H1 (cell line): ENCODE measurements around the gene HMGA1. TPM values are rescaled to one million over a fixed set of nuclear protein-coding genes. Genes with fewer than 3 reads are reported as not detected.

ENCODE experiments used
- CTCF ChIA-PET: fragments of 300-600 bp; sonication (Branson Sonifier 250); formaldehyde crosslinking; loops from one replicate; lab custom pipeline; 2021; ENCODE audit not compliant: partially characterized antibody; lab: Charles Lee
- POLR2A ChIA-PET: fragments of 300-600 bp; sonication (Branson Sonifier 250); formaldehyde crosslinking; loops from one replicate; lab custom pipeline; 2021; ENCODE audit warnings: inconsistent platforms; ENCODE audit not compliant: partially characterized antibody; lab: Charles Lee
- DNase-seq, 2 experiments: peaks; one replicate each; pipeline versions ENCODE4 v3.0.0 to v3.0.0-alpha.2; 2010 to 2022; ENCODE audit warnings: low spot score in 2 of 2, low read depth in 1 of 2, mixed read lengths in 1 of 2
- FAIRE-seq: peaks from 2 replicates; lab custom pipeline; 2011; peaks lifted over from hg19 to GRCh38; lab: Jason Lieb, UNC
- H2AFZ ChIP-seq: 2 replicates; pipeline ENCODE4 v1.8.1; 2012; ENCODE audit warnings: low read length, inconsistent platforms
- H2AK5ac ChIP-seq: 2 replicates; pipeline ENCODE4 v1.6.1; 2013; ENCODE audit warnings: low read depth, low read length
- H2BK120ac ChIP-seq: replicated peaks from 2 replicates; pipeline ENCODE3; 2013; ENCODE audit warnings: low read depth, low read length, inconsistent platforms
- H2BK12ac ChIP-seq: 2 replicates; pipeline ENCODE4 v1.6.1; 2013; ENCODE audit warnings: low read depth, low read length
- H2BK15ac ChIP-seq: 2 replicates; pipeline ENCODE4 v1.6.1; 2013; ENCODE audit warnings: low read length
- H2BK20ac ChIP-seq: 2 replicates; pipeline ENCODE4 v1.6.1; 2013; ENCODE audit warnings: low read length
- H2BK5ac ChIP-seq: 2 replicates; pipeline ENCODE4 v1.6.1; 2013; ENCODE audit warnings: low read depth, low read length
- H3K14ac ChIP-seq: 2 replicates; pipeline ENCODE4 v1.6.1; 2013; ENCODE audit warnings: inconsistent platforms; ENCODE audit not compliant: insufficient read length
- H3K18ac ChIP-seq: 2 replicates; pipeline ENCODE4 v1.6.1; 2013; ENCODE audit warnings: low read length; ENCODE audit errors: extremely low read depth
- H3K23ac ChIP-seq: 2 replicates; pipeline ENCODE4 v1.6.1; 2013; ENCODE audit warnings: inconsistent platforms; ENCODE audit not compliant: insufficient read length
- H3K23me2 ChIP-seq: 2 replicates; pipeline ENCODE4 v1.6.1; 2013; ENCODE audit warnings: low read depth, low read length
- H3K27ac ChIP-seq: 2 replicates; pipeline ENCODE4 v1.6.1; 2011; ENCODE audit warnings: low read depth, low read length, inconsistent platforms
- H3K27me3 ChIP-seq, 4 experiments: replicated peaks in 1 of 4; 1 replicate in 1 of 4; 2 replicates in 3 of 4; pipeline versions ENCODE4 v1.6.1 to v1.8.1; 2011 to 2013; ENCODE audit warnings: low read length in 3 of 4, mild to moderate bottlenecking in 3 of 4, inconsistent platforms in 2 of 4, mixed read lengths in 2 of 4, moderate library complexity in 1 of 4; ENCODE audit not compliant: control insufficient read depth in 3 of 4, insufficient read depth in 3 of 4; ENCODE audit errors: extremely low read depth in 1 of 4
- H3K36me3 ChIP-seq, 4 experiments: 2 replicates each; pipeline versions ENCODE4 v1.6.1 to v1.8.1; 2011 to 2013; ENCODE audit warnings: mild to moderate bottlenecking in 4 of 4, low read length in 3 of 4, moderate library complexity in 2 of 4, control low read depth in 1 of 4, inconsistent platforms in 1 of 4; ENCODE audit not compliant: insufficient read depth in 4 of 4, control insufficient read depth in 2 of 4
- H3K4ac ChIP-seq: replicated peaks from 2 replicates; pipeline ENCODE3; 2013; ENCODE audit warnings: low read length, low read depth, mixed read lengths, inconsistent platforms; ENCODE audit not compliant: insufficient read length
- H3K4me1 ChIP-seq, 4 experiments: replicated peaks in 1 of 4; 1 replicate in 1 of 4; 2 replicates in 3 of 4; pipeline versions ENCODE4 v1.6.1 to v1.8.1; 2011 to 2013; ENCODE audit warnings: low read length in 3 of 4, inconsistent platforms in 2 of 4, mixed read lengths in 1 of 4; ENCODE audit not compliant: insufficient read depth in 4 of 4, control insufficient read depth in 3 of 4
- H3K4me2 ChIP-seq, 2 experiments: 2 replicates each; pipeline versions ENCODE4 v1.6.1 to v1.8.1; 2011 to 2013; ENCODE audit warnings: low read depth in 2 of 2, low read length in 2 of 2, control low read depth in 1 of 2, inconsistent platforms in 1 of 2, mild to moderate bottlenecking in 1 of 2; ENCODE audit not compliant: insufficient read depth in 1 of 2
- H3K4me3 ChIP-seq, 4 experiments: fragments of 200-600, 300-600 bp in 1 of 4; sonication (generic), shearing (Covaris generic), sonication (Bioruptor Twin) in 1 of 4; 2 replicates each; pipeline versions ENCODE4 v1.5.1 to v1.8.1; 2011 to 2016; ENCODE audit warnings: low read length in 4 of 4, low read depth in 3 of 4, control low read depth in 2 of 4, inconsistent platforms in 2 of 4, mild to moderate bottlenecking in 2 of 4, mixed read lengths in 1 of 4, moderate library complexity in 1 of 4; ENCODE audit not compliant: insufficient read depth in 2 of 4; ENCODE audit errors: extremely low read depth in 1 of 4
- H3K56ac ChIP-seq: replicated peaks from 2 replicates; pipeline ENCODE3; 2013; ENCODE audit warnings: low read depth, mild to moderate bottlenecking, mixed read lengths, low read length, inconsistent platforms; ENCODE audit not compliant: insufficient read length
- H3K79me1 ChIP-seq: 2 replicates; pipeline ENCODE4 v1.6.1; 2013; ENCODE audit warnings: low read depth, low read length, control low read depth
- H3K79me2 ChIP-seq, 2 experiments: 2 replicates each; pipeline versions ENCODE4 v1.6.1 to v1.8.1; 2012 to 2013; ENCODE audit warnings: low read length in 2 of 2, mild to moderate bottlenecking in 2 of 2, inconsistent platforms in 1 of 2; ENCODE audit not compliant: insufficient read depth in 2 of 2, control insufficient read depth in 1 of 2
- H3K9ac ChIP-seq, 4 experiments: replicated peaks in 1 of 4; 1 replicate in 1 of 4; 2 replicates in 3 of 4; pipeline versions ENCODE4 v1.6.1 to v1.8.1; 2011 to 2013; ENCODE audit warnings: low read depth in 3 of 4, low read length in 3 of 4, control low read depth in 2 of 4, mild to moderate bottlenecking in 2 of 4, moderate library complexity in 2 of 4, inconsistent platforms in 1 of 4; ENCODE audit errors: extremely low read depth in 1 of 4
- H3K9me3 ChIP-seq, 2 experiments: 2 replicates each; pipeline versions ENCODE4 v1.6.1 to v1.8.1; 2012 to 2013; ENCODE audit warnings: mild to moderate bottlenecking in 2 of 2, moderate library complexity in 2 of 2, control low read depth in 1 of 2, inconsistent platforms in 1 of 2, low read depth in 1 of 2, low read length in 1 of 2, mixed read lengths in 1 of 2; ENCODE audit not compliant: insufficient read depth in 2 of 2
- H4K20me1 ChIP-seq, 2 experiments: replicated peaks in 1 of 2; 2 replicates each; pipeline versions ENCODE3 to v1.8.1; 2011 to 2013; ENCODE audit warnings: inconsistent platforms in 2 of 2, low read length in 2 of 2, mild to moderate bottlenecking in 1 of 2; ENCODE audit not compliant: insufficient read depth in 2 of 2, control insufficient read depth in 1 of 2
- H4K5ac ChIP-seq: 2 replicates; pipeline ENCODE4 v1.6.1; 2013; ENCODE audit warnings: low read length, low read depth, mixed read lengths, inconsistent platforms; ENCODE audit not compliant: insufficient read length
- H4K8ac ChIP-seq: 2 replicates; pipeline ENCODE4 v1.8.0; 2013; ENCODE audit warnings: mild to moderate bottlenecking, moderate library complexity, low read length, inconsistent platforms; ENCODE audit not compliant: insufficient read depth; ENCODE audit errors: extremely low read depth
- H4K91ac ChIP-seq: replicated peaks from 2 replicates; pipeline ENCODE3; 2013; ENCODE audit warnings: low read length, mixed read lengths, inconsistent platforms; ENCODE audit not compliant: insufficient read length
- EP300 ChIP-seq, 2 experiments: IDR thresholded peaks; 1 replicate in 1 of 2; 2 replicates in 1 of 2; pipeline ENCODE4 v1.6.1; 2011 to 2012; ENCODE audit warnings: low read depth in 2 of 2, low read length in 2 of 2, mild to moderate bottlenecking in 2 of 2, borderline replicate concordance in 1 of 2, inconsistent platforms in 1 of 2, moderate library complexity in 1 of 2
- SIX5 ChIP-seq: IDR thresholded peaks from 2 replicates; pipeline ENCODE4 v1.6.1; 2011; ENCODE audit warnings: mild to moderate bottlenecking, low read depth, low read length
- SP1 ChIP-seq: IDR thresholded peaks from 2 replicates; pipeline ENCODE4 v1.6.1; 2011; ENCODE audit warnings: low read depth, low read length
- USF2 ChIP-seq: IDR thresholded peaks from 2 replicates; pipeline ENCODE4 v1.6.1; 2011; ENCODE audit warnings: low read length, improper control_type of control experiment
- WGBS, 2 experiments: shearing (Covaris generic) in 1 of 2; methylation state at CpG; one replicate each; pipeline versions ENCODE4 v1.1.6 to v1.1.7; 2013 to 2015; ENCODE audit warnings: low lambda C conversion rate in 2 of 2, mixed read lengths in 2 of 2, inconsistent platforms in 1 of 2, low coverage in 1 of 2, missing lambda C conversion rate in 1 of 2; ENCODE audit not compliant: insufficient replicate concordance in 2 of 2, insufficient coverage in 1 of 2, insufficient read length in 1 of 2; ENCODE audit errors: extremely low coverage in 1 of 2, missing lambda C conversion rate in 1 of 2; 5-methylcytosine and 5-hydroxymethylcytosine counted together
- polyA plus RNA-seq, 7 experiments: library from polyadenylated mRNA; depleted of rRNA in 3 of 7; stranded (reverse) in 5 of 7; unstranded in 2 of 7; fragments of >200 nt in 5 of 7; fragments of 200-250 nt in 2 of 7; gene quantifications; 1 replicate in 5 of 7; 2 replicates in 1 of 7; 4 replicates in 1 of 7; pipeline versions ENCODE4 v1.2.1 to v1.2.3, GENCODE V29; 2011 to 2013; ENCODE audit warnings: missing spikeins in 2 of 7, mixed read lengths in 2 of 7
- total RNA-seq: library from RNA; stranded (reverse); fragmentation: NEBNext Ultra II Directional; extraction: Animal tissue kit (Norgen Biotek cat#: 25700); gene quantifications from 2 replicates; pipeline ENCODE4 v1.2.1, GENCODE V29; 2021

Gene HMGA1
- total and polyA plus RNA-seq, 2 of the 8 experiments (the other 6 are each of a cell fraction or from before 2014, with no cell fraction given) = 1,557 to 2,636 TPM

GRCh38 chr6:34246249-34246562 is 9.5 kb downstream of the HMGA1 start:
- no peak overlapping the region for H3K4me3 ChIP-seq
- no peak overlapping the region for H3K56ac ChIP-seq
- H2BK5ac ChIP-seq = no peak overlapping the region
- H3K36me3 ChIP-seq = peaks cover 29 to 39% (median 34%) of the 10 kb centered on the region in 4 experiments
- H3K4ac ChIP-seq = no peak overlapping the region
- 33% methylated on average over 2 of the region's 2 CpGs; no CpG with 5 or more reads in 1 of the 2 experiments for WGBS, 2 experiments
- H3K4me1 ChIP-seq = peaks cover 10 to 25% (median 16%) of the 10 kb centered on the region in 4 experiments
- H3K9me3 ChIP-seq = no peaks in the 10 kb centered on the region
- no peak overlapping the region for H2BK20ac ChIP-seq
- no peak overlapping the region for H3K4me2 ChIP-seq
- no peak overlapping the region for H3K23ac ChIP-seq
- ChIA-PET CTCF (interaction anchor here (0.8 to 5.8 kb wide), 6 partner anchors 41 to 495 kb away, joined by 3 to 62 read pairs (median 3); no protein-coding TSS in a partner anchor), POLR2A (interaction anchor here (0.7 to 11.0 kb wide), 24 partner anchors 9 to 285 kb away, joined by 3 to 212 read pairs (median 4); partner anchors contain the start of genes GRM4, HMGA1, NUDT3 and RPS10)
- H3K79me2 ChIP-seq = peaks cover 4 to 11% of the 10 kb centered on the region in 2 experiments; a peak in 3 of 4 replicates
- H4K8ac ChIP-seq = no peak overlapping the region
- no peak overlapping the region for H3K18ac ChIP-seq
- DNase-seq = no peak
- H3K27me3 ChIP-seq = no peaks in the 10 kb centered on the region; a peak in 2 of 7 replicates
- H2AFZ ChIP-seq = no peak overlapping the region
- H3K79me1 ChIP-seq = peaks cover 3% of the 10 kb centered on the region; the same call in 1 of the 2 replicates
- H2BK15ac ChIP-seq = no peak overlapping the region
- H3K27ac ChIP-seq = no peak overlapping the region
- no peak overlapping the region for H4K5ac ChIP-seq
- no peak overlapping the region for H3K9ac ChIP-seq
- peaks cover 7% of the 10 kb centered on the region for H3K23me2 ChIP-seq
- H2AK5ac ChIP-seq = no peak overlapping the region
- peaks cover 41 to 46% of the 10 kb centered on the region in 2 experiments for H4K20me1 ChIP-seq
- H4K91ac ChIP-seq = no peak overlapping the region
- H2BK12ac ChIP-seq = no peak overlapping the region
- no peak overlapping the region for H3K14ac ChIP-seq
- no peak overlapping the region for H2BK120ac ChIP-seq
- TF ChIP-seq SP1 (no peak), USF2 (no peak), EP300 (IDR thresholded peaks at IDR 0.05; ENCODE audit: borderline replicate concordance in 1 of 2, low read depth in 2 of 2, low read length in 2 of 2) (no peak), SIX5 (no peak)
- no peak for FAIRE-seq
